ENCODE data around the gene KRT84. TPM values are rescaled to one million over a fixed set of nuclear protein-coding genes. Genes with fewer than 3 reads are reported as not detected.

Gene KRT84, protein sequence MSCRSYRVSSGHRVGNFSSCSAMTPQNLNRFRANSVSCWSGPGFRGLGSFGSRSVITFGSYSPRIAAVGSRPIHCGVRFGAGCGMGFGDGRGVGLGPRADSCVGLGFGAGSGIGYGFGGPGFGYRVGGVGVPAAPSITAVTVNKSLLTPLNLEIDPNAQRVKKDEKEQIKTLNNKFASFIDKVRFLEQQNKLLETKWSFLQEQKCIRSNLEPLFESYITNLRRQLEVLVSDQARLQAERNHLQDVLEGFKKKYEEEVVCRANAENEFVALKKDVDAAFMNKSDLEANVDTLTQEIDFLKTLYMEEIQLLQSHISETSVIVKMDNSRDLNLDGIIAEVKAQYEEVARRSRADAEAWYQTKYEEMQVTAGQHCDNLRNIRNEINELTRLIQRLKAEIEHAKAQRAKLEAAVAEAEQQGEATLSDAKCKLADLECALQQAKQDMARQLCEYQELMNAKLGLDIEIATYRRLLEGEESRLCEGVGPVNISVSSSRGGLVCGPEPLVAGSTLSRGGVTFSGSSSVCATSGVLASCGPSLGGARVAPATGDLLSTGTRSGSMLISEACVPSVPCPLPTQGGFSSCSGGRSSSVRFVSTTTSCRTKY
- total RNA-seq (2014; rRNA removed; shearing (Covaris generic)), result not detected in 2 replicates

DNA sequence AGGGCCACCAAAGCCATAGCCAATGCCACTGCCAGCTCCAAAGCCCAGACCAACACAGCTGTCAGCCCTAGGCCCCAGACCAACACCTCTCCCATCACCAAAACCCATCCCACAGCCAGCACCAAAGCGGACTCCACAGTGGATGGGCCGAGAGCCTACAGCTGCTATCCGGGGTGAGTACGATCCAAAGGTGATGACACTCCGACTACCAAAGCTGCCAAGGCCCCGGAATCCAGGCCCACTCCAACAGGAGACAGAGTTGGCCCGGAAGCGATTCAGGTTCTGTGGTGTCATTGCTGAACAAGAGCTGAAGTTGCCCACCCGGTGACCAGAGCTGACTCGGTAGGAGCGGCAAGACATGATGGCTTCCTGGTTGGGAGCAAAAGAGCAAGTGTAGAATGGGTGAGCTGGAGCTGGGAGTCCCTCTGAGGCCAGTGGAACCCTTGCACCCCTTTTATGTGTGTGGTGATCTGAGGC is at the start of gene KRT84:
Gene KRT84, minus strand, starts transcription at position 427 of the 477 bp plus-strand sequence. Its CDS starts 67 bp downstream, at position 360.
- H3K4me3 ChIP-seq (ENCODE audit: insufficient read depth, low read depth, low read length), result no peak within 1 kb of the TSS
- no peaks in the 10 kb centered on the region for H3K27me3 ChIP-seq (ENCODE audit: control insufficient read depth, insufficient read depth, low read length)
- no peak for DNase-seq
- no peaks in the 10 kb centered on the region for H3K36me3 ChIP-seq (replicated peaks; ENCODE audit: control insufficient read depth, insufficient read depth, low read length)

DNA sequence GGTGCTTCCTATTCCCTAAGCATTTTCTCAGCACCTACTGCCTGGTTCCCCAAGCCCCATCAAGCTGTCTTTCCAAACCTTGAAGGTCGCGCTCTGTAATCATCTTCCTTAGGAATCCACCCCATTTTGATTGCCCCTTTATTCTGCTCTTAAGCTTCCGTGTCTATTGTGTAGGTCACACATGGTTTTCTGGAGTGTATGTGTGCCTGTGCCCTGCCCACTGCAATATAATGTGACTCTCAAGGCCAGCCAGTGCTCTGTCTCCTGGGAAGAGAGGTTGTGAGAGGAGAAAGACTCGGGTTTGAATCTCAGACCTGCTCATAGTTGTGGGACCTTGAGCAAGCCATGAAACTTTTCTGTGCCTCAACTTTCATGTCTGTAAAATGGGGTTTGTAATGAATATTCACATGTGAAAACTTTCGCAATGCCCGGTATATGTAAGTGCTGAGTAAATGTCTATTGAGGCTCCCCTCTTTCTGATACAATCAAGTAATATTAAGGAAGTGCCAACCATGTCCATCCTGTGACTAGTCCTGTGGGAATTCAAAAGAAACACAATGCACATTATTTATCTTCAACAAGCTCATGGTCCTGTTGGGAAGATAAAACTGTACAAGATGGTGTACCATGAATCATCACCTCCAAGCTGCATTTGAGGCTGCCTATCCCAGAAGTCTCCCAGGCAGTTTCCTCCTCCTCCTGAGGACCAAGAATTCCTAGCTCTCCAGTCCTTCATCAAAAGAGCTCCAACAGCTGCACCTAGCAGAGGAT is 49.5 kb upstream of the KRT84 start:
- no peak overlapping the region for H3K4me3 ChIP-seq (ENCODE audit: insufficient read depth, low read depth, low read length)
- H3K36me3 ChIP-seq (replicated peaks; ENCODE audit: control insufficient read depth, insufficient read depth, low read length), result no peaks in the 10 kb centered on the region
- DNase-seq, result no peak
- H3K27me3 ChIP-seq (ENCODE audit: control insufficient read depth, insufficient read depth, low read length), result no peaks in the 10 kb centered on the region; the same call in 1 of the 2 replicates

DNA sequence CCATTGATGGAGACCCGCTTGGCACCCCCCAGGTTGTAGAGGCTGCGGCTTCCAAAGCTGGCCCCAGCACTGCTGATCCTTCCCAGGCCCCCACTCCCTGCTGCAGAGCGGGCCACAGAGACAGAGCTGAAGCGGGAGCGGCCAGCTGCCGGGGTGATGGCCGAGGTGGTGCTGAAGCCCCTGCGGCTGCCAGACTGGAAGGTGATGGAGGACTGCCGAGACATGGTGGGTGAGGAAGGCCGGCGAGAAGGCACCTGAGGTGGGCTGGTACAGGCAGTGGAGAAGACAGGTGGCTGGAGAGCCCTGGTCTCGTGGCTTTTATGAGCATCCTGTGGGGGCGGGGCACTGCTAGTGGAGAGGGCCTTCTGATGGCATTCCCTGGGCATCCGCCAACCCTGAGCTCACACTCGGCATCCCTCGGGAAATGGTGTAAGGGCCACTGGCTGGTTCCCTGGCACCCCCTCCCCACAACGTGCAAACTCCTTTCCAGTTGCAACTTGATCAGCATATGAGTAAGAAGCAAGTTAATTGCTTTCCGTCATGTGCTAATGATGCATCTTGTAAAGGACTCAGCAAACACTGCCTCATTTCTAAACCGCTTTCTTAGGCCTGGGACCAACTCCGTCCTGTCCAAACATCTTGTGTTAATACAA is 48.8 kb upstream of the KRT84 start, which contains the start of gene KRT75:
Gene KRT75, minus strand, starts transcription at position 291 of the 653 bp plus-strand sequence. Its CDS starts 67 bp downstream, at position 224.
- no peaks in the 10 kb centered on the region; the same call in 1 of the 2 replicates for H3K27me3 ChIP-seq (ENCODE audit: control insufficient read depth, insufficient read depth, low read length)
- DNase-seq, result no peak
- H3K36me3 ChIP-seq (replicated peaks; ENCODE audit: control insufficient read depth, insufficient read depth, low read length), result no peaks in the 10 kb centered on the region
- H3K4me3 ChIP-seq (ENCODE audit: insufficient read depth, low read depth, low read length), result no peak within 1 kb of the TSS

DNA sequence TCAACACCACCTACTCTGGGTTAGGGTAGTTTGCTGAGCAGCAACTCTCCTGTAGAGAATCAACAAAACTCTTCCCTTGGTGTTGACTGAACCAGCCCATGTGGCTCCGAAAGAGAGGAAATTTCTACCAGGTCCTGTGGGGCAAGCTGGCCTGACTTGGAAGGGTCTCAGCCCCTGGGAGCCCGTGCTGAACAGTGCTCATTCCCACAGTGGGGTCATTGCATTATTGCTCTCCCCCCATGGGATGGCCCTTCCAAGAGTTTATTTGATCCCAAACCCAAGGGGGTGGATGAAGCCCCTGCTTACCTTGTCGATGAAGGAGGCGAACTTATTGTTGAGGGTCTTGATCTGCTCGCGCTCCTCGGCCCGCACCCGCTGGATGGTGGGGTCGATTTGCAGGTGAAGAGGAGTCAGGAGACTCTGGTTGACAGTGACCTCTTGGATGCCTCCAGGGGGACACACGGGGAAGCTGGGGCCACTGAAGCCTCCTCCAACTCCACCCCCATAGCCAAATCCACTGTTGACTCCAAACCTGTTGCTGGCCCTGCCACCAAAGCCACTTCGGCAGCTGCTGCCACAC is 48.1 kb upstream of the KRT84 start:
- no peak overlapping the region for H3K4me3 ChIP-seq (ENCODE audit: insufficient read depth, low read depth, low read length)
- no peaks in the 10 kb centered on the region for H3K36me3 ChIP-seq (replicated peaks; ENCODE audit: control insufficient read depth, insufficient read depth, low read length)
- H3K27me3 ChIP-seq (ENCODE audit: control insufficient read depth, insufficient read depth, low read length), result no peaks in the 10 kb centered on the region
- no peak for DNase-seq

- no peak for DNase-seq
- H3K4me3 ChIP-seq (ENCODE audit: insufficient read depth, low read depth, low read length), result no peak overlapping the region
- H3K27me3 ChIP-seq (ENCODE audit: control insufficient read depth, insufficient read depth, low read length), result no peaks in the 10 kb centered on the region
- H3K36me3 ChIP-seq (replicated peaks; ENCODE audit: control insufficient read depth, insufficient read depth, low read length), result no peaks in the 10 kb centered on the region
Measured at GRCh38 chr12:52432559-52433207, 47.2 kb upstream of the KRT84 start.

DNA sequence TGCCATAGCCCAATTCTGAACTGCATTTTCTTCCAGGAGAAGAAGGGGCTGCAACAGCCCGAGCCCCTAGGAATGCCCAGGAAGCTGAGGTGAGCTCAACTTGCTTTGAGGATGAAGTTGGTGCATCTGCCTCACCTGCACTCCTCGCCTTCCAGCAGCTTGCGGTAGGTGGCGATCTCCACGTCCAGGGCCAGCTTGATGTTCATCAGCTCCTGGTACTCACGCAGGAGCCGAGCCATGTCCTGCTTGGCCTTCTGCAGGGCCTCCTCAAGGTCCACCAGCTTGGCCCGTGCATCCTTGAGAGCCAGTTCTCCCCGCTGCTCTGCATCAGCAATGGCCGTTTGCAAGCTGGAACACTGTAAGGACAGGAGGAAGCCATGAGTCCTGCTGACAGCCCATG is 42.7 kb upstream of the KRT84 start:
- no peak for DNase-seq
- H3K27me3 ChIP-seq (ENCODE audit: control insufficient read depth, insufficient read depth, low read length), result no peaks in the 10 kb centered on the region
- H3K4me3 ChIP-seq (ENCODE audit: insufficient read depth, low read depth, low read length), result no peak overlapping the region
- H3K36me3 ChIP-seq (replicated peaks; ENCODE audit: control insufficient read depth, insufficient read depth, low read length), result no peaks in the 10 kb centered on the region

GRCh38 chr12:52427083-52427482 is 41.6 kb upstream of the KRT84 start:
- no peak overlapping the region for H3K4me3 ChIP-seq (ENCODE audit: insufficient read depth, low read depth, low read length)
- H3K36me3 ChIP-seq (replicated peaks; ENCODE audit: control insufficient read depth, insufficient read depth, low read length), result no peaks in the 10 kb centered on the region
- DNase-seq, result no peak
- no peaks in the 10 kb centered on the region for H3K27me3 ChIP-seq (ENCODE audit: control insufficient read depth, insufficient read depth, low read length)

- H3K27me3 ChIP-seq (ENCODE audit: control insufficient read depth, insufficient read depth, low read length), result no peaks in the 10 kb centered on the region
Measured at GRCh38 chr12:52426034-52426433, 40.6 kb upstream of the KRT84 start.

GRCh38 chr12:52425466-52425865 is 40.0 kb upstream of the KRT84 start:
- Histone ChIP-seq H3K27me3 (ENCODE audit: control insufficient read depth, insufficient read depth, low read length) (no peaks in the 10 kb centered on the region), H3K36me3 (replicated peaks; ENCODE audit: control insufficient read depth, insufficient read depth, low read length) (no peaks in the 10 kb centered on the region), H3K4me3 (ENCODE audit: insufficient read depth, low read depth, low read length) (no peak overlapping the region)
- DNase-seq, result no peak

More at GRCh38 chr12:52426034-52426433, 40.6 kb upstream of the KRT84 start:
- DNase-seq, result no peak
- Histone ChIP-seq H3K4me3 (ENCODE audit: insufficient read depth, low read depth, low read length) (no peak overlapping the region), H3K36me3 (replicated peaks; ENCODE audit: control insufficient read depth, insufficient read depth, low read length) (no peaks in the 10 kb centered on the region)

GRCh38 chr12:52423661-52424500 is 38.4 kb upstream of the KRT84 start:
- Histone ChIP-seq H3K4me3 (ENCODE audit: insufficient read depth, low read depth, low read length) (no peak overlapping the region), H3K27me3 (ENCODE audit: control insufficient read depth, insufficient read depth, low read length) (no peaks in the 10 kb centered on the region), H3K36me3 (replicated peaks; ENCODE audit: control insufficient read depth, insufficient read depth, low read length) (no peaks in the 10 kb centered on the region)
- DNase-seq, result no peak

DNA sequence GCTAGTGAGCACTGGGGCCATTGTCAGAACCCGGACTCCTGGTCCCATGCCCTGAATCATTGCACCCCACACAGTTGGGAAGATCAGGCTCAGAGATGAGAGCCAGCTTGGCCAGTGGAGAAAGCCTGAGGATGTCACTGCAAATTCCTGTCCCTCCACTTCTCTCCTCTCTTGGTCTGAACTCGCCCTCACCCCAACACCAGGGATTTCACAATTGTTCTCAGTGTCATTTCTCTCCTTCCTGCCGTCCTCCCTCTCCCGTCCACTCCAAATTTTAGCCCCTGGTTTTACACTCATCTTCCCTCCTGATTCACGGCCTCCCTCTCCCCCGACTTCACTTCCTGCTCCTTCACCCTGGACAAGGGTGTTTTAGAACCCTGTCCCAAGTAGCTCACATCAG is 37.6 kb upstream of the KRT84 start:
- no peak overlapping the region for H3K4me3 ChIP-seq (ENCODE audit: insufficient read depth, low read depth, low read length)

GRCh38 chr12:52419656-52420055 is 34.2 kb upstream of the KRT84 start:
- no peaks in the 10 kb centered on the region for H3K27me3 ChIP-seq (ENCODE audit: control insufficient read depth, insufficient read depth, low read length)
- H3K36me3 ChIP-seq (replicated peaks; ENCODE audit: control insufficient read depth, insufficient read depth, low read length), result no peaks in the 10 kb centered on the region
- no peak for DNase-seq
- no peak overlapping the region for H3K4me3 ChIP-seq (ENCODE audit: insufficient read depth, low read depth, low read length)

More for the DNA sequence above, 37.6 kb upstream of the KRT84 start:
- H3K27me3 ChIP-seq (ENCODE audit: control insufficient read depth, insufficient read depth, low read length), result no peaks in the 10 kb centered on the region
- no peak for DNase-seq
- no peaks in the 10 kb centered on the region for H3K36me3 ChIP-seq (replicated peaks; ENCODE audit: control insufficient read depth, insufficient read depth, low read length)
